Measurements from ENCODE around the gene TMEM196. TPM values are rescaled to one million over a fixed set of nuclear protein-coding genes. Genes with fewer than 3 reads are reported as not detected.
"Not testable (repeated sequence)": the region's sequence is repeated elsewhere in the genome, so short reads cannot be mapped to it uniquely, and the experiment has no call there.

Gene TMEM196
- polyA plus RNA-seq, 2 donors = not detected

GRCh38 chr7:19689130-19689529, 84.3 kb downstream of the TMEM196 start:
- H3K27me3 ChIP-seq (ENCODE audit: control insufficient read depth in 1 of 2, insufficient read depth in 2 of 2, low read length in 2 of 2); H3K9me3 ChIP-seq (ENCODE audit: control insufficient read depth in 2 of 2, insufficient read depth in 1 of 2, low read depth in 1 of 2, low read length in 1 of 2); H3K4me1 ChIP-seq (ENCODE audit: control insufficient read depth in 2 of 2, insufficient read depth in 2 of 2, low read length in 1 of 2); H3K27ac ChIP-seq (ENCODE audit: low read depth in 2 of 2, low read length in 1 of 2); H3K36me3 ChIP-seq (ENCODE audit: control insufficient read depth in 2 of 2, insufficient read depth in 2 of 2, low read length in 1 of 2); H3K4me3 ChIP-seq (ENCODE audit: low read depth in 1 of 2, low read length in 2 of 2): not testable (repeated sequence)
- 66 to 68% methylated on average over 12 of the region's 12 CpGs for WGBS, 2 donors

- H3K9me3 ChIP-seq (ENCODE audit: control insufficient read depth in 2 of 2, insufficient read depth in 1 of 2, low read depth in 1 of 2, low read length in 1 of 2) = no peaks in the 10 kb centered on the region
- WGBS, 2 donors = 42 to 65% methylated on average over 5 of the region's 5 CpGs
- no peaks in the 10 kb centered on the region for H3K4me1 ChIP-seq (ENCODE audit: control insufficient read depth in 2 of 2, insufficient read depth in 2 of 2, low read length in 1 of 2)
- H3K36me3 ChIP-seq (ENCODE audit: control insufficient read depth in 2 of 2, insufficient read depth in 2 of 2, low read length in 1 of 2) = no peaks in the 10 kb centered on the region
- H3K4me3 ChIP-seq (ENCODE audit: low read depth in 1 of 2, low read length in 2 of 2) = no peak overlapping the region
- no peak overlapping the region for H3K27ac ChIP-seq (ENCODE audit: low read depth in 2 of 2, low read length in 1 of 2)
- no peaks in the 10 kb centered on the region for H3K27me3 ChIP-seq (ENCODE audit: control insufficient read depth in 1 of 2, insufficient read depth in 2 of 2, low read length in 2 of 2)
Measured at GRCh38 chr7:19681596-19681995, 91.8 kb downstream of the TMEM196 start.

GRCh38 chr7:19677180-19677579, 96.2 kb downstream of the TMEM196 start:
- no peaks in the 10 kb centered on the region for H3K4me1 ChIP-seq (ENCODE audit: control insufficient read depth in 2 of 2, insufficient read depth in 2 of 2, low read length in 1 of 2)
- no peak overlapping the region for H3K4me3 ChIP-seq (ENCODE audit: low read depth in 1 of 2, low read length in 2 of 2)
- WGBS, 2 donors = 43 to 46% methylated on average over 2 of the region's 2 CpGs
- H3K9me3 ChIP-seq (ENCODE audit: control insufficient read depth in 2 of 2, insufficient read depth in 1 of 2, low read depth in 1 of 2, low read length in 1 of 2) = no peaks in the 10 kb centered on the region
- no peaks in the 10 kb centered on the region for H3K36me3 ChIP-seq (ENCODE audit: control insufficient read depth in 2 of 2, insufficient read depth in 2 of 2, low read length in 1 of 2)
- no peak overlapping the region for H3K27ac ChIP-seq (ENCODE audit: low read depth in 2 of 2, low read length in 1 of 2)
- H3K27me3 ChIP-seq (ENCODE audit: control insufficient read depth in 1 of 2, insufficient read depth in 2 of 2, low read length in 2 of 2) = no peaks in the 10 kb centered on the region

- Histone ChIP-seq H3K9me3 (ENCODE audit: control insufficient read depth in 2 of 2, insufficient read depth in 1 of 2, low read depth in 1 of 2, low read length in 1 of 2) (no peaks in the 10 kb centered on the region), H3K36me3 (ENCODE audit: control insufficient read depth in 2 of 2, insufficient read depth in 2 of 2, low read length in 1 of 2) (no peaks in the 10 kb centered on the region), H3K4me3 (ENCODE audit: low read depth in 1 of 2, low read length in 2 of 2) (no peak overlapping the region), H3K4me1 (ENCODE audit: control insufficient read depth in 2 of 2, insufficient read depth in 2 of 2, low read length in 1 of 2) (no peaks in the 10 kb centered on the region), H3K27me3 (ENCODE audit: control insufficient read depth in 1 of 2, insufficient read depth in 2 of 2, low read length in 2 of 2) (no peaks in the 10 kb centered on the region), H3K27ac (ENCODE audit: low read depth in 2 of 2, low read length in 1 of 2) (no peak overlapping the region)
- 88 to 93% methylated on average over 1 of the region's 1 CpG for WGBS, 2 donors
Measured at GRCh38 chr7:19675816-19676215, 97.6 kb downstream of the TMEM196 start.

- WGBS, 2 donors = 68 to 79% methylated on average over 5 of the region's 5 CpGs
- no peak overlapping the region for H3K4me3 ChIP-seq (ENCODE audit: low read depth in 1 of 2, low read length in 2 of 2)
- no peaks in the 10 kb centered on the region for H3K27me3 ChIP-seq (ENCODE audit: control insufficient read depth in 1 of 2, insufficient read depth in 2 of 2, low read length in 2 of 2)
- H3K36me3 ChIP-seq (ENCODE audit: control insufficient read depth in 2 of 2, insufficient read depth in 2 of 2, low read length in 1 of 2) = no peaks in the 10 kb centered on the region
- H3K4me1 ChIP-seq (ENCODE audit: control insufficient read depth in 2 of 2, insufficient read depth in 2 of 2, low read length in 1 of 2) = no peaks in the 10 kb centered on the region
- H3K9me3 ChIP-seq (ENCODE audit: control insufficient read depth in 2 of 2, insufficient read depth in 1 of 2, low read depth in 1 of 2, low read length in 1 of 2) = no peaks in the 10 kb centered on the region
- H3K27ac ChIP-seq (ENCODE audit: low read depth in 2 of 2, low read length in 1 of 2) = no peak overlapping the region
Measured at GRCh38 chr7:19674266-19674960, 99.0 kb downstream of the TMEM196 start.

- 91 to 94% methylated on average over 1 of the region's 1 CpG for WGBS, 2 donors
- H3K27ac ChIP-seq (ENCODE audit: low read depth in 2 of 2, low read length in 1 of 2) = no peak overlapping the region
Measured at GRCh38 chr7:19670806-19671205, 102.6 kb downstream of the TMEM196 start.

More at GRCh38 chr7:19670806-19671205, 102.6 kb downstream of the TMEM196 start:
- Histone ChIP-seq H3K27me3 (ENCODE audit: control insufficient read depth in 1 of 2, insufficient read depth in 2 of 2, low read length in 2 of 2) (no peaks in the 10 kb centered on the region), H3K36me3 (ENCODE audit: control insufficient read depth in 2 of 2, insufficient read depth in 2 of 2, low read length in 1 of 2) (no peaks in the 10 kb centered on the region), H3K4me1 (ENCODE audit: control insufficient read depth in 2 of 2, insufficient read depth in 2 of 2, low read length in 1 of 2) (no peaks in the 10 kb centered on the region), H3K4me3 (ENCODE audit: low read depth in 1 of 2, low read length in 2 of 2) (no peak overlapping the region), H3K9me3 (ENCODE audit: control insufficient read depth in 2 of 2, insufficient read depth in 1 of 2, low read depth in 1 of 2, low read length in 1 of 2) (no peaks in the 10 kb centered on the region)

Other genes starting within 250 kb of the TMEM196 start
- gene POLR1F, start 64.6 kb downstream of the TMEM196 start, polyA plus RNA-seq = 1 to 10 TPM; 4.1 to 5.9 TPM

Data from esophagus (tissue), 2 donors.